ENCODE measurements around the gene LSG1.

- TF ChIP-seq YY1 (IDR thresholded peaks at IDR 0.05; ENCODE audit: extremely low read depth, insufficient replicate concordance, low read depth, low read length) (no peak), CTCF (IDR thresholded peaks at IDR 0.05 in 2 of 3, conservative IDR thresholded peaks at IDR 0.05 in 1 of 3; ENCODE audit: borderline replicate concordance in 1 of 3, insufficient read depth in 1 of 3, low read depth in 2 of 3, low read length in 2 of 3) (no peak), ATF3 (IDR thresholded peaks at IDR 0.05) (no peak), ZFX (IDR thresholded peaks at IDR 0.05) (no peak), POLR2A (IDR thresholded peaks at IDR 0.05; ENCODE audit: borderline replicate concordance, extremely low read depth, insufficient read depth, insufficient read length) (no peak), EZH2 (IDR thresholded peaks at IDR 0.05) (no peak), FOSL1 (IDR thresholded peaks at IDR 0.05; ENCODE audit: low read depth) (no peak)
Measured at GRCh38 chr3:194682189-194682693, 10.2 kb upstream of the LSG1 start.

All from HCT116 (cell line).